D341Med (cell line): ENCODE results near the gene PRR5L.
A peak's percentile ranks its signal among the peaks of the same experiment; 100 is the strongest.
"Not testable (repeated sequence)": the region's sequence is repeated elsewhere in the genome, so short reads cannot be mapped to it uniquely, and the experiment has no call there.

Source experiments
- DNase-seq: peaks from one replicate; pipeline ENCODE4 v3.0.0; 2012; ENCODE audit warnings: low spot score

PRR5L gene

DNA sequence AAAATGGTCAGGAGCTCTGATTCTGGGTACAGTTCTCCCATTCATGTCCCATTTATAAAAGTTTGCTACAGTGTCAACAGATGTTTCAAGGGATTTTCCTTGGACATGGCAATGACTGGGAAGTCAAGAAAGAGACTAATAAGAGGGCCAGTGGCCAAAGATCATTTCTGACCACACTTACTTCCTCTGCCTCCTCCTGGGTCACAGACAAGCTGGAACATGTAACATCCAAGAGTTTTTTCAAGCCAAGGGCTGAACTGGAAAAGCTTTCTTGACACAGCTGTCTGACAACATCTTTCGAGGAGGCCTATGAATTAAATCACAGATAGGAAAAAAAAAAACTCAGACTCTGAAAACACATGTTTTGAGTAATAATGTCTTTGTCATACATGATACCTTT, 15.6 kb upstream of the PRR5L start:
- DNase-seq: no peak

DNA sequence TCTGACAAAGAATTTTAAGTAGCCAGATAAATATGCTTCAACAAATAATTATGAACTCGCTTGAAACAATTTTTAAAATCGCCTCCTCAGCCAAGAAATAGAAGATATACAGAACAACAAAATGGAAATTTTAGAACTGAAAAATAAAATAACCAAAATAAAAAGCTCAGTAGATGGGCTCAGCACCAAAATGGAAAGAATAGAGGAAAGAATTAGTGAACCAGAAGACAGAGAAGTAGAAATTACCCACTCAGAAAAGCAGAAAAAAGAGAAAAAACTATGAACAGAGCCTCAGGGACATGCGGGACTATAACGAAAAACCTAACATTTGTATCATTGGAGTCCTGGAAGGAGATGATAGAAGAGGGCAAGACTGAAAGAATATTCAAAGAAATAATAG, 14.2 kb upstream of the PRR5L start:
- DNase-seq: no peak

DNA sequence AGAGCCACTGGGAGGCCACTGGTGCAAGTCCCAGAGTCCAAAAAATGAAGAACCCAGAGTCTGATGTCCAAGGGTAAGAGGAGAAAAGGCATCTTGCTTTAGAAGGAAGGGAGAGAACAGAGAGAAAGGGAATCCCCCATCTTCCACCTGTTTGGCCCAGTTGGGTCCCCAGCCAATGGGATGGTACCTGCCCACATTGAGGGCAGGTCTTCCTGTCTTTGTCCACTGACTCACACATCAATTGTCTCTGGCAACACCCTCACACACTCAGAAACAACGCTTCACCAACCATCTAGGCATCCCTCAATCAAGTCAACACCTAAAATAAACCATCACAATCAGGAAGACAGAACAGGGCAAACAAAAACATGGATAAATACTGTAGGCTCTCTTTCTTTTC, 13.2 kb upstream of the PRR5L start:
- no peak for DNase-seq

DNA sequence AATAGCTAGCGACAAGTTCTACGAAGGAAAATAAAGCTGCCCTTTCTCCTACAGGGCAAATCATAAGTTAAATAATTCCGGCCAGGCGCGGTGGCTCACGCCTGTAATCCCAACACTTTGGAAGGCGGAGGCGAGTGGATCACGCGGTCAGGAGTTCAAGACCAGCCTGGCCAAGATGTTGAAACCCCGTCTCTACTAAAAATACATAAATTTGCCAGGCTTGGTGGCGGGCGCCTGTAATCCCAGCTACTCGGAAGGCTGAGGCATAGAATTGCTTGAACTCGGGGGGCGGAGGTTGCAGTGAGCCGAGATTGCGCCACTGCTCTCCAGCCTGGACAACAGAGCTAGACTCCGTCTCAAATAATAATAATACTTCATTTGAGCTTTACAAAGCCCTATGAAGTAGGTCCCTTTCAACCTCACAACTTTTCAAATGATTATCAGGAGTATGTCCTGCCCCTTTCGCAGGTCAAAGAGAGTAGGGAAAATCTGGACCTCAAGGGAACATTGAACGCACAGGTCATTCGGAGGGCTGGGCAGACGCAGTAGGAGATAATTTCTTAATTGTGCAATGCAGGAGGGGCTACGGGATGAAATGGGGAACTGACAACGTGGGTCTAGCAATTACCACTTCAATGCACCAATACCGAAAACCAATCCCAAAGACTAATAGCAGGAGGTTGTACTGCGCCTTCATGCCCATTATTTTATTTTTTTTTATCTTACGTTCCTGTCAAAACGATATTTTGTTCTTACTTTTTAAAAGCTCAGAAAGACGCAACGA, 7.5 kb upstream of the PRR5L start:
- no peak for DNase-seq

DNA sequence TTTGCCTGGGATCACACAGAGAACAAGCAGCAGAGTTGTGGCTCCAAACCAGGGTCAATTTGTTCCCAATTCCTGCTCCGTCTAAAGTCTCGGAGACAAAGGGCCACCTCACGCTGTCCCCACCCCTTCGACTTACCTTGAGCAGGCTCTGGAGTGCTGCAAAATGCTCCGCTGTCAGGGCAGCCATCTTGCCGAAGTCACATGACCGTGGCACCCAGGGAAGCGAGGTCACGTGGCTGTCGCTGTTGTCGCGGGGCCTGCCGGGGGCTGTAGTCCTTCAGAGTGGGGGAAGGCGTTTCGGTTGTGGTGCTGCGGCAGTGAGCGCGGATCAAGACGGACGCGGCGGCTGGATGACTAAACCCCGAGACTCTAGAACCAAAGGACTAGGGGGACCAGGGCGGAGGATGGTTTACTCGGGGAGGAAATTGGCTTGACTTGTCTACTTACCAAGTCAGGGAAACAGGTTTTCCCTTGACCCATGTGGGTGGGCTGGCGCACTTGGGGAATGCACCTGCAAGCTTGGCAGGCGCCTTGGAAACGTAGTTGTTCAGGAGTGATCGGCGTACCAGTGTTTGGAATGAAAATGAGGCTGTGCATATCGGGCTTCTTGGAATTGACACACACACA, 6.7 kb upstream of the PRR5L start, which contains the start of gene COMMD9:
Gene COMMD9 (minus strand): TSS at position 199 of the 627 bp plus-strand sequence. CDS start 12 bp downstream, at position 187.
- DNase-seq: peak; percentile 97

DNA sequence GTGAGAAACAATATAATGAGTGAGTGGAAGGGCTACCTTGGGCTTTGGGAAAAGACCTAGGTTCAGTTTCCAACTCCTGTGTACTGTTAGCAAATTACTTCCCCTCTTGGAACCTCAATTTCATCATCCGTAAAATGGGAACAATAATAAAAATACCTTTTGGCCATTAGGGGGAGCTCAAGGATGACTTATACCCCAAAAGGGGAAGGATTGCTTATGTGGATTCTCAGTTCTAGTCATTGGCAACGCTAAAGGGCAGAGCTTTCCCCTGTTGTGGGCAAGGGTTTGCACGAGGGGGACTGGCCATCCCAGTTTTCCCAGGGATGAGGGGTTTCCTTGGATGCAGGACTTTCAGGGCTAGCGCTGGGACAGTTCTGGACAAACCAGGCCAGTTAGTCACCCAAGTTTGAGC, 3.8 kb upstream of the PRR5L start:
- DNase-seq: peak; percentile 68

DNA sequence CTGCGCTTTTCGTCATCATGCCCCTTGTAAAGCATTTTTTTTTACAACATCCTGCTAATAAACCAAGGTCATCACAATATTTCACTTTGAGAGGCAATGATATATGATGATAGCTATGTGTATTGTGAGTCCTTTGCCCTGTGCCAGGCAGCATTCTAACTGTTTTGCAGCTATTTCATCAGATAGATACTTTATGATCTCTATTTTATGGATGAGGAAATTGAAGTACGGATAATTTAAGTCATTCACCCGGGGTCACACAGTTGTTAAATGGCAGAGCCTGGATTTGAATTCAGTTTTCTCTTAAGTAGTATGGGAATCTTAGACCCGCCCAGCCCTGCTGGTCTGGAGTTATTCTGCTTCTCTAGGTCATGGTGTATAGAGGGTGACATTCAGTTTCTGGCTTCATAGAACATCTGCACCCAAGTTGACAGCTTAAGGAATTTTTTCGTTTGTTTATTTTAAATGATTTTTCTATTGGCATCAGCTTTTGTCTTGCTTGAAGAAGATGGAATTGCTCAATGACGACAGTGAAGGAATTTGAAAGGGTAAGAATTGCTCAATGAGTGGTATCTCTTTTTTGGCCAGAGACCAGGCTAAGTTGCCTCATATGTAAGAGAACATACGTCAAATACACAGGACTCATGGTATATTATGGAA, 926 bp downstream of the PRR5L start:
- no peak for DNase-seq

DNA sequence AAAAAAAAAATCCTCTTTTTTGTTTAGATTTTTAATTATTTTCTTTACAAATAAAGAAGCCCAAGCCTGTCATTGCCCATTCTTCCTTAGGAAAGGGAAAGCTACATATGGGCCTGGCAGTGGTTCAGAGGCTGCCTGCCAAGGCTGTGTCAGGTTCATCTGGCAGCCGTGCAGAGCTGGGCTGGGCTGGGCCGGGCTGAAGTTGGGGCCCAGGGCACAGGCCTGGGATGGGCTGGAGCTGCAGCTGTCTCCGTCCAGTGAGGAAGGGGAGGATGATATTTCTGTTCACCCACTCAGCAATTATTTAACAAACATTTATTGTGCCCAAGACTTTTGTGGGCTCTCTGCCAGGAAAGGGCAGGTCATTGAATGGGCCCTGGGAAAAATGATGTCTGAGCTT, 4.6 kb downstream of the PRR5L start:
- DNase-seq: no peak

DNA sequence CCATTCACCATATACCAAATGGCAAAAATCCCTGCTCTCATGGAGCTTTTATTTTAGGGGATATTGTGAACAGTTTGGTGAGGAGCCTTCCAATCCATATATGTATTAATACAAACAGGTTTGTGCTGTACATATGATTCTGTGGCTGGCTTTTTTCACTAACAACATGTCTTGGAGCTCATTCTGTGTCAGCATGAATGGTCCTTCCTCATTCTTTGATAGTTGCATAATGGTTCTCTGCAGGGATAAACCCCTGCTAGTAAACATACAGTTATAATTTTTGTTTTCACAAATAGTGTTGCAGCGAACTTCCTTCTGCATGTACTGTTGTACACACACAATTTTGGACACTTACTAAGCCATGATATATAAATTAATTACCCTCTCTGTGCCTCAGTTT, 8.3 kb downstream of the PRR5L start:
- no peak for DNase-seq

DNA sequence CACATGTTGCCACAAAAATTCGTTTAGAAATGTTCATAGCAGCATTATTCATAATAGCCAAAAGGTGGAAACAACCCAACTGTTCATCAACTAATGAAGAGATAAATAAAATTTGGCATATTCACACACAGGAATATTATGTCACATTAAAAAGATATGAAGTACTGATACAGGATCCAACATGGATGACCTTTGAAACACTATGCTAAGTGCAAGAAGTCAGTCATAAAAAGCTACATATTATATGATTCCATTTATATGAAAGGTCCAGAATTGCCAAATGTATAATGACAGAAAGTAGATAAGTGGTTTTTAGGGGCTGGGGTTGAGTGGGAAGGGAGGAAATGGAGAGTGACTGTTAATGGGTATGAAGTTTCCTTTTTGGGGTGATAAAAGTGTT, 9.0 kb downstream of the PRR5L start:
- DNase-seq: no peak

DNA sequence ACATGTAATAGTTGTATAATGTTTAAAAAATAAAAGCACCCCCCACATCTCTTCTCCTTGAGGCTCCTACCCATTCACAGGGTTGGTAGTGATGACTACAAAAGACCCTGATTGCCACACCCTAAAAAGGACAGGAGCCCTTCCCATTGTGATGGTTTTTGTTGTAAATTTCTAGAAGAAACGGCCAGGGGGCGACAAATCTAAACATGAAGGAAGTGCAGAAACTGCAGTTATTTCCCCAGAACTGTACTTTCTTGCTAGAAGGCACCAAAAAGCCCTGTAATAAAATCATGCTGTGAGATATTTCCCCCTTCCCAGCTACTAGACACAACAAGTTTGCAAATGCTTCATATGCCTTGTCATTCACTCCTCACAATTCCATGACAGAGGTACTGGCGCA, 10.8 kb downstream of the PRR5L start:
- peak; percentile 36 for DNase-seq

DNA sequence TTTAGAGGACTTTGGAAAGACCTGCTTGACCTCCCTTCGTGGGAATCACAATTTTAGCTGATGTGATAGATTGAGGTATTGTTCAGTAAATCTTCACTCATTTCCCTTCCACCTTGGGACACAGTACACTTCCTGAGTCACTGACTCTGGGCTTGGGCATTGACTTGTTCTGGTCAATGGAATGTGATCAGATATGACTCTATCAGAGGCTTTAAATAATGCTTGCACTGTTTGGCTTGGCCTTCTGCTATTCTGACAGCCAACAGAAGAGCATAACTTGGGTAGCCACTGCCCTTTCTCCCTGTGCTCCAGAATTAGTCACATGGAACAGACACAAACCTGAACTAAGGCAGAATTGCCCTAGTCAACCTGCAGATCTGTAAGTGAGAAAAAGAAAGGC, 12.5 kb downstream of the PRR5L start:
- no peak for DNase-seq

DNA sequence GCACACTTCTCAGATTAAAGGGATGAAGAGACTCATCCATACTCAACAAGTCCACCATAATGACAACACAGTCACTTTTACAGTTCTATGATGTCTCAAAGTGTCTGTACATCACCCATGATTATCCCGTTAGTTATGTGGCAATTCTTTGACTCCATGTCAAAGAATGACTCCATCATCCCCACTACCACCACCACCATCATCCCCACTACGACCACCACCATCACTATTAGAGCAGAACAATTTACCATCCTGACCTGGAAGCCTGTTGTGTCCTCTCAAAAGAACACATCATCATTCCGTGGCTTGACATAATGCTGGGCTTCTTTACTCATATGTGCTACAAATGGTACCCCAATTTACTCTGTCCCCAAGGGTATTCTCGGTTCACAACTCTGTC, 13.7 kb downstream of the PRR5L start:
- no peak for DNase-seq

DNA sequence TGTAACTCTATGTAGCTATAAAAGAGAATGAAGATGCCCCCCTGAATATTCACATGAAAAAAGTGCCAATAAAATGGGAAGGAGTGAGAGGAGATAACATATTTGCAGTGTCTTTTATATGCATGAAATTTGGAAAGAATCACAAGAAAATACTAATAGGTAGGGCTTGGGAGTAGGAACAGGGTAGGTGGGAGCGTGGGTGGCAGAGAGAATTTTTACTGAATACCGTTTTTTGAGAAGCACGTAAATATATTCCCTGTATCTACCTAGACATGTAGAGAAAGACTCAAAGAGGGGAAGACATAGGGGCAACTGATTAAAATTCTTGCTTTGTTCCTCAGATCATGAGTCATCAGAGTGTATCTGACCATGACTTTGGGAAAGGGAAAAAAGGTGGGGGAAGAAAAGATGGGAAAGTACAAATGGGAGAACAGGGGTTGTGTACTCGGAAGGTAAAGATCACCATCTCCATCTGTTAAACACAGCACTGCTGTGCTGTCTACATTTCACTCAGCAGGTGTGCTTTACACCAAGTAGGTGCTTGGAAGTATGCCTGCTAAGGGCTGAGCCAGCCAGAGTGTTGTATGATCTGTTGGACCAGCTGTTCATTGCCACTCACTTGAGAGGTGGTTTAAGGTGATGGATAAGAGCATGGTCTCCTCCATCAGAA, 16.0 kb downstream of the PRR5L start:
- no peak for DNase-seq

DNA sequence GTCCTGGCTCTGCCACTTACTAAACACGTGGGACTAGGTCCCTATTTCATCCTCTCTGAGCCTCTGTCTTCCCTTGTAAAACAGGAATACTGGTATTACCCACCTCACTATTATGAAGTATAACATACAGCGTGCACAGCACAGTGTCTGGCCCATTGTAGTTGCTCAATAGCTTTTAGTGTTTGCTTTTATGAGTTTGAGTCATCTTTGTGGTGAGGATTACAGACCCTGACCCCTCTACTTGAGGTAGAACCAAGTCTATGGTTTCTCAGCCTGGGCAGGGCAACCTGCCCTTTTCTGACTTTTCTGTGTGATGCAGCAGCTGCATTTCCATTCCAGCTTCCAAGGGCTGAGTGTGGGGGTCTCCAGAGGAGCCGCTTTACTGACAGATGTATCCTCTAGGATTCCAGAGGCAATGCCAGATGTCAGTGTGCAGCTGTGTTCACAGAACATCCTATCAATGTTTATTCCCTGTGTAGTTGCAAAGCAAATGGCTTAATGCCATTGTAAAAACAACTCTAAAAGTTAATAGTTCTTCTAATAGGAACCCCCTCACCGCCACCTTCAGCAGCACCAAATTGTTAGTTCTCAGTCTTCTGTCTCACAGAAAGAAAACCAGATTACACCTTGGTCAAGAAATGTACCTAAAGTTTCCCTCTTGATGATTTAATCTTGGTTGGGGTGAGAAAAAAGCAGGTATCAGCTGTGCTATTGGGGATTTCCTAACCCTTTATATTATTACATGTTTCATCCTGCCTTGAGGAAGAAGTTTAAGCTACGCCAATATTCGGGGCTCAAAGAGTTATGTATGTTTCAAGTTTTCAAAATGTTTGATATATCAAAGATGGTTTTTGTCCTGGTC, 16.8 kb downstream of the PRR5L start:
- no peak for DNase-seq

DNA sequence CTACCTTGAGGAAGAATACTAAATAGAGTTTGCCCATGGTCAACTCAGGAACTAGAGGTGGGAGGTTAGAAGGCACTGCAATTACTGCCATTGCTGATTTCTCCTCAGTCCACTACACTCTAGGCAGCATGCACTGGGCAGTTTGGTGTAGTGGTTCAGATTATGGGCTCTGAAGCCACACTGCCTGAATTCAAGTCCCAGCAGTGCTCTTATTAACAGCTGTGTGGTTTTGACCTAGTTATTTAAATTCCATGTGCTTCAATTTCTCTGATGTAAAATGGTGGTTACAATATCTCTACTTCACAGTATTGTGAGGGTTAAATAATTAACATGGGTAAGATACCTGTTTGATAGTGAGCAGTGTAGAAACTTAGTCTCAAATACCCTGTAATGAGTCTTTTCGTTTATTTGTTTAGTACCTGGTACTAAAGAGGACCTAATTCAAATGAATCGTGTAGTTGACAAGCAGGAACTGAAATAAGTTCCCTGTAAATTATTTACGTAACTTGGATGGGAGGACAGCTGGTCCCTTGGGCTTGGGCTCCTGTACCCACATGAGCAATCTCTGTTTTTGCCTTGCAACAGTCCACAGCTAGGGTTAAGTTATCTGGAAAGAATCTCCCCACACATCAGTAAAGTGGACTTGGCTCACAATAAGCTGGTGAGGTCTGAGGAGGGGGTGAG, 17.8 kb downstream of the PRR5L start:
- DNase-seq: no peak

DNA sequence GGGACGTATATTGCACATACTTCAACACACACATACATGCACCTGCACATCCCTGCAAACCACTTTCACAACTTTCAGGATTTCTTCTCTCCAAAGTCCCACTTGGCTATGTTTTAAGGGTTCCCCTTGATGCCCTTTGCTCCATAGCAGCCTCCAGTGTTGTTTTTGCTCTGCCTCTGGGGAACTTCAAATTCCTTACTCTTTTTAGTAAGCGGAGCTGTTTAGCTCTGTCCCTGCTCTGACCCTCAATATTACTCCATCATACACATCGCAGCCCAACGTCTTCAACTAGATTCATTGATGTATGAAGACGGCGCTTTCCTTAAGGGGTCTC, 18.3 kb downstream of the PRR5L start:
- no peak for DNase-seq

DNA sequence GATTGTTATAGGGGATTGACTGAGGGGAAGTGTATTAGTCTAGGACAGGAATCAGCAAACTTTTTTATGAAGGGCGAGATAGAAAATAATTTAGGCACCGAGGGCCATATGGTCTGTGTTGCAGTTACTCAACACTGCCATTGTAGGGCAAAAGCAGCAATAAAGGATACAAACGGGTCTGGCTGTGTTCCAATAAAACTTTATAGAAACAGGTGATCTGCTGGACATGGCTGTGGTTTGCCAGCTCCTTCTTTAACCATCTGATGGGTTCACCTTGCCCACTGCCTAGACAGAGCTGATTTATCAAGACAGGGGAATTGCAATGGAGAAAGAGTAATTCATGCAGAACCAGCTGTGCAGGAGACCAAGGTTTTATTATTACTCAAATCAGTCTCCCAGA, 20.0 kb downstream of the PRR5L start:
- DNase-seq: no peak

DNA sequence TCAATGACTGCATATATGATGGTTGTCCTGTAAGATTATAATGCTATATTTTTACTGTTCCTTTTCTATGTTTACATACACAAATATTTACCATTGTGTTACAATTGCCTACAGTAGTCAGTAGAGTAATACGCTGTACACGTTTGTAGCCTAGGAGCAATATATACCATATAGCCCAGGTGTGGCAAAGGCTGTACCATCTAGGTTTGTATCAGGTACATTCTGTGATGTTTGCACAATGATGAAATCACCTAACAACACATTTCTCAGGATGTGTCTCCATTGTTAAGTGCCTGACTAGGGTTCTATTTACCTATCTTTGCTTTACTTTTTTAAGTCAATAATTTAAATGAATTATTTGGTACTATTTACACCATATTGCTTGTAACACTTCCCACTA, 21.9 kb downstream of the PRR5L start:
- no peak for DNase-seq

DNA sequence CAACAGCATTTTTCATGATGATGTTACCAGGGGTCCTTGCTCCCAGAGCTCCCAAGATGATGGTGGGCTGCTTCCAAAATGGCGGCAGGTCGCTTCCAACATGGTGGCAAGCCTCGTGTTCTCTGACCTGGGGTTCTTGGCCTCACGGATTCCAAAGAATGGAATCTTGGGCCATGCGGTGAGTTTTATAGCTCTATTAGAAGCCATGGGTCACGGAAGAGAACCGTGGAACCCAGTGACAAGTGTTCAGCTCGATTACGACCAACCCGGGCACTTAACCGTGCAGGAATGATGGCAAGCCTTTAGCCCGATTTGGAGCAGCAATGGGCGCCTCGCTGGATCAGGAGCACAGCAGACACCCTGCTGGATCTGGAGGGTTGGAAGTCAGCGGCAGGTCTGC, 28.9 kb downstream of the PRR5L start:
- not testable (repeated sequence) for DNase-seq

DNA sequence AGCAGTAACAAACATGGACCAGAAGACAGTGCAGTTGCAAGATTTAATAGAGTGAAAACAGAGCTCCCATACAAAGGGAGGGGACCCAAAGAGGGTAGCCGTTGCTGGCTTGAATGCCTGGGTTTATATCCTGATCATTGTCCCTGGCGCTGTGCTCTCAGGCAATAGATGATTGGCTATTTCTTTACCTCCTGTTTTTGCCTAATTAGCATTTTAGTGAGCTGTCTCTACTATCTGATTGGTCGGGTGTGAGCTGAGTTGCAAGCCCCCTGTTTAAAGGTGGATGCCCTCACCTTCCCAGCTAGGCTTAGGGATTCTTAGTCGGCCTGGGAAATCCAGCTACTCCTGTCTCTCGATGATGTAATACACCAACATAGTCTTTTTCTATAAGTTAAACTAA, 29.3 kb downstream of the PRR5L start:
- not testable (repeated sequence) for DNase-seq
